Stomach (tissue), 9 donors: ENCODE data around the gene ERG. TPM values are rescaled to one million over a fixed set of nuclear protein-coding genes. Genes with fewer than 3 reads are reported as not detected.

ENCODE experiments used
- DNase-seq, 2 donors: peaks; one replicate each; pipeline versions ENCODE4 v3.0.0 to v3.0.0-alpha.2; 2013 to 2019
- H3K27ac ChIP-seq, 5 donors: fragments of 200-600 bp in 4 of 5; sonication (generic) in 4 of 5; one replicate each; pipeline ENCODE4 v1.5.1; 2013 to 2019; ENCODE audit warnings: mild to moderate bottlenecking in 1 of 5, moderate library complexity in 1 of 5
- H3K27me3 ChIP-seq, 3 donors: fragments of 200-600 bp; sonication (generic); one replicate each; pipeline ENCODE4 v1.5.1; 2017 to 2019; ENCODE audit warnings: mixed run types in 1 of 3
- H3K36me3 ChIP-seq, 4 donors: fragments of 200-600 bp; sonication (generic); 1 replicate in 3 of 4; 2 replicates in 1 of 4; pipeline ENCODE4 v1.5.1; 2016 to 2019
- H3K4me1 ChIP-seq, 4 donors: fragments of 200-600 bp; sonication (generic); one replicate each; pipeline ENCODE4 v1.5.1; 2016 to 2019
- H3K4me3 ChIP-seq, 4 donors: fragments of 200-600 bp; sonication (generic) in 3 of 4; one replicate each; pipeline ENCODE4 v1.5.1; 2016 to 2019; ENCODE audit warnings: mild to moderate bottlenecking in 1 of 4
- H3K9me3 ChIP-seq, 4 donors: fragments of 200-600 bp; sonication (generic); one replicate each; pipeline ENCODE4 v1.5.1; 2016 to 2019
- CTCF ChIP-seq, 7 experiments: fragments of 450-650 bp in 4 of 7; fragments of 200-600 bp in 3 of 7; sonication (generic) in 3 of 7; IDR thresholded peaks; one replicate each; pipeline ENCODE4 v1.5.1; 2016 to 2019; ENCODE audit warnings: antibody characterized with exemption in 7 of 7, control low read depth in 2 of 7, mild to moderate bottlenecking in 1 of 7
- EP300 ChIP-seq: sonication (generic); formaldehyde crosslinking; IDR thresholded peaks from one replicate; pipeline ENCODE4 v1.6.1; 2017; ENCODE audit warnings: antibody characterized with exemption
- POLR2A ChIP-seq, 4 donors: fragments of 450-650 bp; IDR thresholded peaks; one replicate each; pipeline ENCODE4 v1.6.1; 2016; ENCODE audit warnings: antibody characterized with exemption in 4 of 4, control low read depth in 2 of 4, mild to moderate bottlenecking in 1 of 4, moderate library complexity in 1 of 4
- POLR2AphosphoS5 ChIP-seq, 3 donors: sonication (generic); formaldehyde crosslinking; IDR thresholded peaks; one replicate each; pipeline ENCODE4 v1.6.1; 2016; ENCODE audit warnings: antibody characterized with exemption in 3 of 3
- WGBS, 5 donors: extraction: QIAGEN DNeasy Blood & Tissue Kit in 3 of 5; methylation state at CpG; one replicate each; pipeline versions ENCODE4 v1.1.5 to v1.1.7; 2013 to 2018; 5-methylcytosine and 5-hydroxymethylcytosine counted together
- intact Hi-C: fragments of 100-400 bp; cut with DNase I; formaldehyde crosslinking; loops from one replicate; pipeline ENCODE4 v1.15.1; 2023; ENCODE audit warnings: low total_unique reads
- polyA plus RNA-seq, 3 donors: library from polyadenylated mRNA; stranded (reverse); fragments of 200-250 nt; gene quantifications; one replicate each; pipeline ENCODE4 v1.2.3, GENCODE V29; 2013
- total RNA-seq, 5 donors: library from RNA; depleted of rRNA; stranded (reverse); fragments of >200 nt; gene quantifications; one replicate each; pipeline versions ENCODE4 v1.1.0 to v1.2.3, GENCODE V29; 2014 to 2016
- donor health status: healthy with polysubstance abuse.
- donor health status: Bipolar disorder and iron deficiency.
- donor health status: healthy.

Gene ERG
- total and polyA plus RNA-seq, 8 donors: 0.58 to 14.5 (median 5.4) TPM; not detected in 1

GRCh38 chr21:38479641-38480525 lies 18.4 kb downstream of the ERG start:
- Histone ChIP-seq H3K4me1 (peaks cover 0 to 6% (median 0%) of the 10 kb centered on the region in 4 donors), H3K27ac (no peak overlapping the region), H3K4me3 (no peak overlapping the region), H3K9me3 (no peaks in the 10 kb centered on the region), H3K36me3 (no peaks in the 10 kb centered on the region), H3K27me3 (peaks cover 0 to 26% (median 0%) of the 10 kb centered on the region in 3 donors)
- intact Hi-C loops: no loop called here
- 74 to 86% (median 81%) methylated on average over 12 of the region's 12 CpGs for WGBS, 5 donors
- DNase-seq: no peak
- no peak for TF ChIP-seq POLR2A (IDR thresholded peaks at IDR 0.05)
- TF ChIP-seq CTCF (IDR thresholded peaks at IDR 0.05): no peak
- no peak for TF ChIP-seq EP300
- TF ChIP-seq POLR2AphosphoS5 (IDR thresholded peaks at IDR 0.05): no peak

DNA sequence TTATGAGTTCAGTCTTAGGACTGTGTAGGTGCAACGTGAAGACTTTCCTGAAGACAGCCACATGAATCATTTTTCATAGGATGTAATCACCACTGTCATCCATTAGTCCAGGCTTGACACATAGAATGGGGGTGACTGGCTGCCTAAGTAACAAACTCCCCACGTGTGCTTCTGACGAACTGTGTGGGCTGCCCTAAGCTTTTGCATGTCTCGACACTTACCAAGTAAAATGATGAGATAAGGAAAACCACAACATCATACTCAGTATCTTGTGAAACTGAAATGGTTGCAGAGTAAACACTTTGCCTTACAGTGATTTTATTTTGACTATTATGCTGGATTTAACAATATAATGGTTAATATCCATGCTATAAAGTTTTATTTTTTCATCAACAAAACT lies 19.5 kb downstream of the ERG start:
- intact Hi-C loops: no loop called here
- Histone ChIP-seq H3K36me3 (no peaks in the 10 kb centered on the region), H3K4me1 (peaks cover 0 to 6% (median 0%) of the 10 kb centered on the region in 4 donors), H3K4me3 (no peak overlapping the region), H3K9me3 (no peaks in the 10 kb centered on the region), H3K27ac (no peak overlapping the region), H3K27me3 (peaks cover 0 to 36% (median 5%) of the 10 kb centered on the region in 3 donors)
- TF ChIP-seq EP300: no peak
- no peak for TF ChIP-seq CTCF (IDR thresholded peaks at IDR 0.05)
- no peak for TF ChIP-seq POLR2A (IDR thresholded peaks at IDR 0.05)
- no peak for DNase-seq
- 33 to 50% (median 44%) methylated on average over 4 of the region's 4 CpGs for WGBS, 5 donors

- intact Hi-C loops: no loop called here
- no peak for DNase-seq
- peaks cover 0 to 43% (median 10%) of the 10 kb centered on the region in 3 donors for H3K27me3 ChIP-seq
- no peak overlapping the region for H3K4me3 ChIP-seq
- H3K27ac ChIP-seq: no peak overlapping the region
- H3K9me3 ChIP-seq: no peaks in the 10 kb centered on the region
- TF ChIP-seq EP300 (no peak), POLR2AphosphoS5 (IDR thresholded peaks at IDR 0.05) (no peak), POLR2A (IDR thresholded peaks at IDR 0.05) (no peak), CTCF (IDR thresholded peaks at IDR 0.05) (no peak)
- H3K36me3 ChIP-seq: no peaks in the 10 kb centered on the region
- peaks cover 0 to 11% (median 0%) of the 10 kb centered on the region in 4 donors for H3K4me1 ChIP-seq
- 76 to 87% (median 83%) methylated on average over 9 of the region's 9 CpGs for WGBS, 5 donors
Measured at GRCh38 chr21:38477226-38477625, 21.1 kb downstream of the ERG start.

DNA sequence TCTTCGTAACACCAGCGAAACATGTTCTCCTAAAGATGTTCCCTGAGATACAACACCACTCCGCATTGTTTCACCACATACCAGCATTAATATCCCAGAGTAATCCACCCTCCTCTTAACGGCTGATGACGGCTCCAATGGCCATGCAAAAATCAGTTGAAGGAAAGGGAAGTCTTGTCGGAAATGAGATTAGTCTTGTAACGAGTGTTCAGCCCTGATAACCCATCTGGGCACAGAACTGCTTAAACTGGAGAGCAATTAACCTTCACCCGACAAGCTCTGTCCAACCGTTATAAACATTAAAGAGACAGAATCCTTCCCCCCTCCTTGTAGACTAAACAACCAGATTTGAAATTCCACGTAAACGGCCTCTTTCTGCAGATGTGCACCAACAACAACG lies 21.9 kb downstream of the ERG start:
- intact Hi-C loops: no loop called here
- 38 to 50% (median 43%) methylated on average over 12 of the region's 12 CpGs for WGBS, 5 donors
- no peak overlapping the region for H3K4me3 ChIP-seq
- peak overlapping the region; percentile 13 to 68 (median 47) for H3K27ac ChIP-seq
- H3K9me3 ChIP-seq: no peaks in the 10 kb centered on the region
- peak in 1 of 2 donors; percentile 63 for DNase-seq
- H3K36me3 ChIP-seq: no peaks in the 10 kb centered on the region
- H3K27me3 ChIP-seq: peaks cover 0 to 43% (median 13%) of the 10 kb centered on the region in 3 donors
- TF ChIP-seq POLR2A (IDR thresholded peaks at IDR 0.05): no peak
- peak in 2 of 3 donors; percentile 23 to 27 for TF ChIP-seq POLR2AphosphoS5 (IDR thresholded peaks at IDR 0.05)
- H3K4me1 ChIP-seq: peaks cover 0 to 11% (median 0%) of the 10 kb centered on the region in 4 donors
